ENCODE results near the gene SMYD3.

DNA sequence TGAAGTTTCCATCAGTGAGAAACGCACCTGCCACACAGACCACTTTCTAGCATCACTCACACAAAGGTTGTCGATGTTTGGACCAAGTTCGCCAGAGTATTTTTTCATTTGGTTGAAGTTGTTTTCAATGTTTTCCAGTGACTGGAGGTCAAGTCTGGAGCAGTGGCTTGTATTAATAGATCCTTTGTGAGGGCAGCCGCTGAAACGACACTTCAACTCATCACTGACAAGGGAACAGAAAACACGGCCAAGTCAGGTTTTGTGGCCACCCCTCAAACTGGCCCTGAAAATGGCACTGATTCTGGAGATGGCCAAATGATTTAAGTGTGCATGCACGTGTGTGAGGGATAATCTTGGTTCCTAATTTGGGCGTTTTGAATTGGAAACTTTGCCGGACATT lies 675.6 kb downstream of the SMYD3 start:
- TF ChIP-seq POLR2A (IDR thresholded peaks at IDR 0.05; ENCODE audit: low read length) (no peak), GATA1 (IDR thresholded peaks at IDR 0.05; ENCODE audit: low read depth, low read length) (no peak)
